Measurements from ENCODE around the gene NPDC1.
"Not testable (repeated sequence)": the region's sequence is repeated elsewhere in the genome, so short reads cannot be mapped to it uniquely, and the experiment has no call there.

The NPDC1 gene

GRCh38 chr9:137009217-137009616 lies 36.8 kb downstream of the NPDC1 start:
- no peak for DNase-seq

- DNase-seq, result no peak
Measured at GRCh38 chr9:137008312-137008711, 37.7 kb downstream of the NPDC1 start.

- DNase-seq, result no peak
Measured at GRCh38 chr9:137007816-137008270, 38.1 kb downstream of the NPDC1 start.

GRCh38 chr9:137007108-137007815 lies 38.7 kb downstream of the NPDC1 start:
- no peak for DNase-seq

GRCh38 chr9:137006116-137007003 lies 39.6 kb downstream of the NPDC1 start:
- no peak for DNase-seq

GRCh38 chr9:137004285-137004684 lies 41.7 kb downstream of the NPDC1 start:
- DNase-seq, result not testable (repeated sequence)

- DNase-seq, result no peak
Measured at GRCh38 chr9:137002646-137003041, 43.3 kb downstream of the NPDC1 start.

- no peak for DNase-seq
Measured at GRCh38 chr9:137001857-137002645, 43.9 kb downstream of the NPDC1 start.

GRCh38 chr9:137000177-137000930 lies 45.6 kb downstream of the NPDC1 start:
- DNase-seq, result no peak

GRCh38 chr9:136997830-136998234 lies 48.1 kb downstream of the NPDC1 start:
- no peak for DNase-seq

- no peak for DNase-seq
Measured at GRCh38 chr9:136997371-136997770, 48.6 kb downstream of the NPDC1 start.

- no peak for DNase-seq
Measured at GRCh38 chr9:136996361-136997292, 49.4 kb downstream of the NPDC1 start, which contains the start of gene CLIC3. CLIC3 (minus strand) TSS chr9:136996568; CDS start chr9:136996543, 25 bp downstream.

GRCh38 chr9:136995772-136996311 lies 50.1 kb downstream of the NPDC1 start:
- DNase-seq, result no peak

- no peak for DNase-seq
Measured at GRCh38 chr9:136995362-136995761, 50.6 kb downstream of the NPDC1 start.

- DNase-seq, result no peak
Measured at GRCh38 chr9:136994888-136995230, 51.1 kb downstream of the NPDC1 start.

GRCh38 chr9:136994180-136994887 lies 51.6 kb downstream of the NPDC1 start:
- no peak for DNase-seq

GRCh38 chr9:136992819-136993369 lies 53.1 kb downstream of the NPDC1 start:
- DNase-seq, result no peak

GRCh38 chr9:136991993-136992818 lies 53.8 kb downstream of the NPDC1 start, which contains the start of gene PAXX:
PAXX (plus strand) TSS chr9:136992422; CDS start chr9:136992444, 22 bp downstream.
- peak; percentile 76 for DNase-seq
